ENCODE measurements around the gene PIGV.

The PIGV gene

GRCh38 chr1:26774462-26774861, 13.3 kb upstream of the PIGV start:
- H3K36me3 ChIP-seq (ENCODE audit: control insufficient read depth, insufficient read depth, low read length, severe bottlenecking), result peaks cover 91% of the 10 kb centered on the region

GRCh38 chr1:26775666-26776065, 12.1 kb upstream of the PIGV start:
- no peaks in the 10 kb centered on the region for H3K27me3 ChIP-seq (replicated peaks; ENCODE audit: control insufficient read depth, insufficient read depth, low read length)
- no peak overlapping the region for H3K4me3 ChIP-seq (ENCODE audit: low read length)
- H3K4me1 ChIP-seq (ENCODE audit: control insufficient read depth, insufficient read depth, low read length), result peaks cover 25% of the 10 kb centered on the region
- H3K36me3 ChIP-seq (ENCODE audit: control insufficient read depth, insufficient read depth, low read length, severe bottlenecking), result peaks cover 94% of the 10 kb centered on the region
- no peaks in the 10 kb centered on the region for H3K9me3 ChIP-seq (ENCODE audit: control insufficient read depth, low read length)
- no peak overlapping the region for H3K9ac ChIP-seq (ENCODE audit: low read length)
- DNase-seq (ENCODE audit: low read depth), result no peak

More at GRCh38 chr1:26774462-26774861, 13.3 kb upstream of the PIGV start:
- Histone ChIP-seq H3K27me3 (replicated peaks; ENCODE audit: control insufficient read depth, insufficient read depth, low read length) (no peaks in the 10 kb centered on the region), H3K9me3 (ENCODE audit: control insufficient read depth, low read length) (no peaks in the 10 kb centered on the region), H3K4me1 (ENCODE audit: control insufficient read depth, insufficient read depth, low read length) (peaks cover 25% of the 10 kb centered on the region), H3K9ac (ENCODE audit: low read length) (no peak overlapping the region), H3K4me3 (ENCODE audit: low read length) (no peak overlapping the region)
- no peak for DNase-seq (ENCODE audit: low read depth)

GRCh38 chr1:26779098-26779668, 8.6 kb upstream of the PIGV start:
- H3K36me3 ChIP-seq (ENCODE audit: control insufficient read depth, insufficient read depth, low read length, severe bottlenecking), result peaks cover 81% of the 10 kb centered on the region
- H3K9ac ChIP-seq (ENCODE audit: low read length), result no peak overlapping the region
- DNase-seq (ENCODE audit: low read depth), result no peak
- H3K27me3 ChIP-seq (replicated peaks; ENCODE audit: control insufficient read depth, insufficient read depth, low read length), result no peaks in the 10 kb centered on the region
- H3K9me3 ChIP-seq (ENCODE audit: control insufficient read depth, low read length), result no peaks in the 10 kb centered on the region
- no peak overlapping the region for H3K4me3 ChIP-seq (ENCODE audit: low read length)
- peaks cover 24% of the 10 kb centered on the region for H3K4me1 ChIP-seq (ENCODE audit: control insufficient read depth, insufficient read depth, low read length)

- Histone ChIP-seq H3K9ac (ENCODE audit: low read length) (no peak overlapping the region), H3K4me3 (ENCODE audit: low read length) (no peak overlapping the region), H3K9me3 (ENCODE audit: control insufficient read depth, low read length) (no peaks in the 10 kb centered on the region), H3K36me3 (ENCODE audit: control insufficient read depth, insufficient read depth, low read length, severe bottlenecking) (peaks cover 69% of the 10 kb centered on the region), H3K27me3 (replicated peaks; ENCODE audit: control insufficient read depth, insufficient read depth, low read length) (no peaks in the 10 kb centered on the region), H3K4me1 (ENCODE audit: control insufficient read depth, insufficient read depth, low read length) (peaks cover 36% of the 10 kb centered on the region)
- DNase-seq (ENCODE audit: low read depth), result no peak
Measured at GRCh38 chr1:26780344-26780957, 7.3 kb upstream of the PIGV start.

GRCh38 chr1:26781206-26781825, 6.4 kb upstream of the PIGV start:
- Histone ChIP-seq H3K9ac (ENCODE audit: low read length) (no peak overlapping the region), H3K36me3 (ENCODE audit: control insufficient read depth, insufficient read depth, low read length, severe bottlenecking) (peaks cover 61% of the 10 kb centered on the region), H3K27me3 (replicated peaks; ENCODE audit: control insufficient read depth, insufficient read depth, low read length) (no peaks in the 10 kb centered on the region), H3K9me3 (ENCODE audit: control insufficient read depth, low read length) (no peaks in the 10 kb centered on the region), H3K4me3 (ENCODE audit: low read length) (no peak overlapping the region), H3K4me1 (ENCODE audit: control insufficient read depth, insufficient read depth, low read length) (peaks cover 45% of the 10 kb centered on the region)
- no peak for DNase-seq (ENCODE audit: low read depth)

- H3K36me3 ChIP-seq (ENCODE audit: control insufficient read depth, insufficient read depth, low read length, severe bottlenecking), result peaks cover 48% of the 10 kb centered on the region
- H3K4me1 ChIP-seq (ENCODE audit: control insufficient read depth, insufficient read depth, low read length), result peaks cover 57% of the 10 kb centered on the region
- no peak overlapping the region for H3K9ac ChIP-seq (ENCODE audit: low read length)
- H3K27me3 ChIP-seq (replicated peaks; ENCODE audit: control insufficient read depth, insufficient read depth, low read length), result no peaks in the 10 kb centered on the region
- no peak for DNase-seq (ENCODE audit: low read depth)
- H3K9me3 ChIP-seq (ENCODE audit: control insufficient read depth, low read length), result no peaks in the 10 kb centered on the region
- H3K4me3 ChIP-seq (ENCODE audit: low read length), result no peak overlapping the region
Measured at GRCh38 chr1:26782521-26783212, 5.1 kb upstream of the PIGV start.

GRCh38 chr1:26783646-26784022, 4.1 kb upstream of the PIGV start:
- H3K4me1 ChIP-seq (ENCODE audit: control insufficient read depth, insufficient read depth, low read length), result peaks cover 62% of the 10 kb centered on the region
- H3K36me3 ChIP-seq (ENCODE audit: control insufficient read depth, insufficient read depth, low read length, severe bottlenecking), result peaks cover 39% of the 10 kb centered on the region
- no peaks in the 10 kb centered on the region for H3K27me3 ChIP-seq (replicated peaks; ENCODE audit: control insufficient read depth, insufficient read depth, low read length)
- DNase-seq (ENCODE audit: low read depth), result no peak
- no peak overlapping the region for H3K4me3 ChIP-seq (ENCODE audit: low read length)
- H3K9me3 ChIP-seq (ENCODE audit: control insufficient read depth, low read length), result no peaks in the 10 kb centered on the region
- H3K9ac ChIP-seq (ENCODE audit: low read length), result peak overlapping the region; percentile 35

GRCh38 chr1:26784023-26784871, 3.5 kb upstream of the PIGV start:
- H3K9me3 ChIP-seq (ENCODE audit: control insufficient read depth, low read length), result no peaks in the 10 kb centered on the region
- DNase-seq (ENCODE audit: low read depth), result peak; percentile 27

GRCh38 chr1:26784886-26785285, 2.9 kb upstream of the PIGV start:
- Histone ChIP-seq H3K27me3 (replicated peaks; ENCODE audit: control insufficient read depth, insufficient read depth, low read length) (no peaks in the 10 kb centered on the region), H3K4me3 (ENCODE audit: low read length) (no peak overlapping the region), H3K4me1 (ENCODE audit: control insufficient read depth, insufficient read depth, low read length) (peaks cover 71% of the 10 kb centered on the region), H3K9ac (ENCODE audit: low read length) (peak overlapping the region; percentile 18), H3K36me3 (ENCODE audit: control insufficient read depth, insufficient read depth, low read length, severe bottlenecking) (peaks cover 26% of the 10 kb centered on the region), H3K9me3 (ENCODE audit: control insufficient read depth, low read length) (no peaks in the 10 kb centered on the region)
- DNase-seq (ENCODE audit: low read depth), result no peak

More at GRCh38 chr1:26784023-26784871, 3.5 kb upstream of the PIGV start:
- Histone ChIP-seq H3K27me3 (replicated peaks; ENCODE audit: control insufficient read depth, insufficient read depth, low read length) (no peaks in the 10 kb centered on the region), H3K4me1 (ENCODE audit: control insufficient read depth, insufficient read depth, low read length) (peaks cover 67% of the 10 kb centered on the region), H3K4me3 (ENCODE audit: low read length) (no peak overlapping the region), H3K9ac (ENCODE audit: low read length) (peak overlapping the region; percentile 35), H3K36me3 (ENCODE audit: control insufficient read depth, insufficient read depth, low read length, severe bottlenecking) (peaks cover 33% of the 10 kb centered on the region)

- peaks cover 81% of the 10 kb centered on the region for H3K4me1 ChIP-seq (ENCODE audit: control insufficient read depth, insufficient read depth, low read length)
- H3K9me3 ChIP-seq (ENCODE audit: control insufficient read depth, low read length), result no peaks in the 10 kb centered on the region
- H3K27me3 ChIP-seq (replicated peaks; ENCODE audit: control insufficient read depth, insufficient read depth, low read length), result no peaks in the 10 kb centered on the region
- peak; percentile 56 for DNase-seq (ENCODE audit: low read depth)
- H3K9ac ChIP-seq (ENCODE audit: low read length), result peak overlapping the region; percentile 99
- peak overlapping the region; percentile 90 for H3K4me3 ChIP-seq (ENCODE audit: low read length)
- peaks cover 17% of the 10 kb centered on the region for H3K36me3 ChIP-seq (ENCODE audit: control insufficient read depth, insufficient read depth, low read length, severe bottlenecking)
Measured at GRCh38 chr1:26785611-26786436, 1.9 kb upstream of the PIGV start.
